Panc1 (cell line): Measurements from ENCODE around the gene ANXA6. TPM values are rescaled to one million over a fixed set of nuclear protein-coding genes. Genes with fewer than 3 reads are reported as not detected.

Experiments used
- ATAC-seq: fragments of 200-7000 bp; cut with Tn5 transposase; 2 replicates; pipeline ENCODE4 v1.9.1; 2020; ENCODE audit warnings: mild to moderate bottlenecking, moderate library complexity
- BruUV-seq: library from RNA; stranded (reverse); fragments of 400-500 nt; replicated peaks from 2 replicates; lab custom pipeline; 2021; lab: Mats Ljungman, UMichigan
- CTCF ChIA-PET: fragments of 300-600 bp; sonication (Branson Sonifier 250); formaldehyde crosslinking; loops from one replicate; lab custom pipeline; 2022; ENCODE audit warnings: antibody characterized with exemption; lab: Charles Lee
- POLR2A ChIA-PET: fragments of 300-600 bp; sonication (Branson Sonifier 250); formaldehyde crosslinking; loops from one replicate; lab custom pipeline; 2022; ENCODE audit warnings: antibody characterized with exemption; lab: Charles Lee
- DNase-seq: peaks from one replicate; pipeline ENCODE4 v3.0.0-alpha.2; 2010; ENCODE audit warnings: low read depth, low spot score
- H3K27ac ChIP-seq: 2 replicates; pipeline ENCODE4 v1.5.1; 2011; ENCODE audit warnings: mild to moderate bottlenecking, low read length, inconsistent platforms
- H3K27me3 ChIP-seq: fragments of 200-500 bp; sonication (Bioruptor generic); 2 replicates; pipeline ENCODE4 v1.6.0; 2014; ENCODE audit warnings: low read length, inconsistent platforms; ENCODE audit not compliant: control insufficient read depth, insufficient read depth
- H3K36me3 ChIP-seq: fragments of 200-500 bp; sonication (Bioruptor generic); 2 replicates; pipeline ENCODE4 v1.5.1; 2014; ENCODE audit warnings: inconsistent platforms, mild to moderate bottlenecking, low read length, moderate library complexity; ENCODE audit not compliant: control insufficient read depth, insufficient read depth
- H3K4me1 ChIP-seq: 2 replicates; pipeline ENCODE4 v1.5.1; 2011; ENCODE audit warnings: inconsistent platforms, mild to moderate bottlenecking, low read length, moderate library complexity; ENCODE audit not compliant: control insufficient read depth, insufficient read depth
- H3K4me3 ChIP-seq, 2 experiments: 2 replicates each; pipeline ENCODE4 v1.5.1; 2011 to 2012; ENCODE audit warnings: low read depth in 2 of 2, low read length in 2 of 2, mild to moderate bottlenecking in 2 of 2, inconsistent platforms in 1 of 2, moderate library complexity in 1 of 2
- H3K9me3 ChIP-seq: fragments of 200-500 bp; sonication (Bioruptor generic); 2 replicates; pipeline ENCODE4 v1.5.1; 2014; ENCODE audit warnings: low read depth, mild to moderate bottlenecking, inconsistent platforms, low read length, moderate library complexity; ENCODE audit not compliant: control insufficient read depth, insufficient read depth
- POLR2AphosphoS5 ChIP-seq: IDR thresholded peaks from 2 replicates; pipeline ENCODE4 v1.6.1; 2012; ENCODE audit warnings: mild to moderate bottlenecking, low read depth, low read length, moderate library complexity
- REST ChIP-seq, 2 experiments: IDR thresholded peaks; 2 replicates each; pipeline ENCODE4 v1.6.1; 2011 to 2012; ENCODE audit warnings: low read depth in 2 of 2, control low read depth in 1 of 2, low read length in 1 of 2, mild to moderate bottlenecking in 1 of 2, moderate library complexity in 1 of 2; ENCODE audit not compliant: insufficient read depth in 1 of 2
- SIN3A ChIP-seq: IDR thresholded peaks from 2 replicates; pipeline ENCODE4 v1.6.1; 2012; ENCODE audit warnings: low read depth, mild to moderate bottlenecking, low read length, moderate library complexity, borderline replicate concordance; ENCODE audit not compliant: insufficient read depth
- TCF7L2 ChIP-seq: IDR thresholded peaks from 2 replicates; pipeline ENCODE4 v1.6.1; 2011; ENCODE audit warnings: mild to moderate bottlenecking, low read depth, low read length, inconsistent platforms
- in situ Hi-C: cut with HindIII; loops from 2 replicates; pipeline ENCODE4 v1.10.0; 2016; ENCODE audit warnings: low sequenced_read_pairs, low pct_unique_long_range_greater_than_20kb
- intact Hi-C: fragments of 100-400 bp; cut with micrococcal nuclease; formaldehyde crosslinking; loops from one replicate; pipeline ENCODE4 v1.10.0; 2022; ENCODE audit not compliant: unreplicated experiment
- total RNA-seq: library from RNA; stranded (reverse); gene quantifications from one replicate; pipeline ENCODE4 v1.2.1, GENCODE V29; 2021; ENCODE audit not compliant: unreplicated experiment
- TF ChIP-seq, protein P1 (sequence below): fragments of 450-650 bp; IDR thresholded peaks from 2 replicates; pipeline ENCODE4 v1.5.1; 2017; ENCODE audit warnings: mild to moderate bottlenecking

Gene ANXA6
- total RNA-seq, 1 experiment from 2014 or later: 60.0 TPM

GRCh38 chr5:151162776-151163175, 5.2 kb upstream of the ANXA6 start:
- no peak overlapping the region for H3K27ac ChIP-seq
- H3K27me3 ChIP-seq: no peaks in the 10 kb centered on the region; the same call in 1 of the 2 replicates
- H3K9me3 ChIP-seq: no peaks in the 10 kb centered on the region
- DNase-seq: no peak
- intact Hi-C loops: loop anchor here (5.0 to 10.0 kb wide), 2 partner anchors 160 to 358 kb away; no protein-coding TSS in a partner anchor
- H3K4me1 ChIP-seq: no peaks in the 10 kb centered on the region
- ChIA-PET CTCF (interaction anchor here (4.0 kb wide), 1 partner anchor 37 kb away, joined by 48 read pairs; no protein-coding TSS in a partner anchor), POLR2A (interaction anchor here (0.6 kb wide), 1 partner anchor 90 kb away, joined by 10 read pairs; the partner anchor contains the start of gene GM2A)
- TF ChIP-seq TCF7L2 (no peak), SIN3A (no peak), POLR2AphosphoS5 (no peak), REST (IDR thresholded peaks at IDR 0.05; ENCODE audit: insufficient read depth in 1 of 2, low read depth in 2 of 2, low read length in 1 of 2) (no peak)
- TF ChIP-seq, protein P1, sequence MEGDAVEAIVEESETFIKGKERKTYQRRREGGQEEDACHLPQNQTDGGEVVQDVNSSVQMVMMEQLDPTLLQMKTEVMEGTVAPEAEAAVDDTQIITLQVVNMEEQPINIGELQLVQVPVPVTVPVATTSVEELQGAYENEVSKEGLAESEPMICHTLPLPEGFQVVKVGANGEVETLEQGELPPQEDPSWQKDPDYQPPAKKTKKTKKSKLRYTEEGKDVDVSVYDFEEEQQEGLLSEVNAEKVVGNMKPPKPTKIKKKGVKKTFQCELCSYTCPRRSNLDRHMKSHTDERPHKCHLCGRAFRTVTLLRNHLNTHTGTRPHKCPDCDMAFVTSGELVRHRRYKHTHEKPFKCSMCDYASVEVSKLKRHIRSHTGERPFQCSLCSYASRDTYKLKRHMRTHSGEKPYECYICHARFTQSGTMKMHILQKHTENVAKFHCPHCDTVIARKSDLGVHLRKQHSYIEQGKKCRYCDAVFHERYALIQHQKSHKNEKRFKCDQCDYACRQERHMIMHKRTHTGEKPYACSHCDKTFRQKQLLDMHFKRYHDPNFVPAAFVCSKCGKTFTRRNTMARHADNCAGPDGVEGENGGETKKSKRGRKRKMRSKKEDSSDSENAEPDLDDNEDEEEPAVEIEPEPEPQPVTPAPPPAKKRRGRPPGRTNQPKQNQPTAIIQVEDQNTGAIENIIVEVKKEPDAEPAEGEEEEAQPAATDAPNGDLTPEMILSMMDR: no peak
- no peak for ATAC-seq
- in situ Hi-C loops: no loop called here
- H3K36me3 ChIP-seq: no peaks in the 10 kb centered on the region
- no peak overlapping the region for H3K4me3 ChIP-seq
- BruUV-seq: no TSS peak

- 0 out of 2 replicates have a peak, but pooled peaks cover 8% of the 10 kb centered on the region for H3K4me1 ChIP-seq
- intact Hi-C loops (loop anchor here (5.0 to 10.0 kb wide), 2 partner anchors 158 to 355 kb away; no protein-coding TSS in a partner anchor), in situ Hi-C loops (no loop called here)
- TF ChIP-seq POLR2AphosphoS5 (no peak), SIN3A (no peak)
- TF ChIP-seq, protein P1: no peak
- POLR2A ChIA-PET: no interaction called here
- no peaks in the 10 kb centered on the region; the same call in 1 of the 2 replicates for H3K27me3 ChIP-seq
- no peaks in the 10 kb centered on the region for H3K9me3 ChIP-seq
- no TSS peak for BruUV-seq
- H3K27ac ChIP-seq: no peak overlapping the region
- ATAC-seq (no peak), DNase-seq (no peak)
- CTCF ChIA-PET: no interaction called here
- H3K4me3 ChIP-seq: no peak overlapping the region
- no peaks in the 10 kb centered on the region; the same call in 1 of the 2 replicates for H3K36me3 ChIP-seq
These were observed 2.2 kb upstream of the ANXA6 start for GRCh38 chr5:151159649-151160373.
